ENCODE data around the gene SLC9A2.

Gene SLC9A2

GRCh38 chr2:102677244-102678215 is 58.2 kb downstream of the SLC9A2 start:
- DNase-seq, result no peak

DNA sequence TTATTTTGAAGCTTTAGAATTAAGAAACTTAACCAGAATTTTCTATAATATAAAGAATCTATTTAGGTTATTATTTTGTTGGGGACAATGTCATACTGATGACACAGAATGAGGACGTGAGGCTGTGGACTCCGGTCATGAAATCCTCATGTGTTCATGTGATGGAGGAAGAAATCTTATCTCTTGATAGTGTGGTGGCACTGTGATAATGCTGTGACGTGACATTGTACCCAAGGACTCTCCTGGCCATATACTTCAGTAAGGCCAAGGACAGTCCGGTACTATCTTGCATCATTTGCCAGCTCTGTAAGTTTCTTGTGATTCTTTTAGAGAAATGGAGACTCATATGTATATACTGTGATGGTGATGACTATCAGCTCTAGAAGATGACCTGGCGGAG is 59.1 kb downstream of the SLC9A2 start:
- DNase-seq, result no peak

GRCh38 chr2:102686479-102687439 is 67.4 kb downstream of the SLC9A2 start:
- DNase-seq, result no peak

- no peak for DNase-seq
These were observed 70.7 kb downstream of the SLC9A2 start for GRCh38 chr2:102690012-102690411.

GRCh38 chr2:102696463-102696862 is 77.1 kb downstream of the SLC9A2 start:
- no peak for DNase-seq

GRCh38 chr2:102698369-102699111 is 79.2 kb downstream of the SLC9A2 start:
- no peak for DNase-seq

GRCh38 chr2:102703305-102703704 is 84.0 kb downstream of the SLC9A2 start:
- no peak for DNase-seq

GRCh38 chr2:102703748-102704147 is 84.4 kb downstream of the SLC9A2 start:
- DNase-seq, result no peak

GRCh38 chr2:102704531-102704930 is 85.2 kb downstream of the SLC9A2 start:
- DNase-seq, result no peak

DNA sequence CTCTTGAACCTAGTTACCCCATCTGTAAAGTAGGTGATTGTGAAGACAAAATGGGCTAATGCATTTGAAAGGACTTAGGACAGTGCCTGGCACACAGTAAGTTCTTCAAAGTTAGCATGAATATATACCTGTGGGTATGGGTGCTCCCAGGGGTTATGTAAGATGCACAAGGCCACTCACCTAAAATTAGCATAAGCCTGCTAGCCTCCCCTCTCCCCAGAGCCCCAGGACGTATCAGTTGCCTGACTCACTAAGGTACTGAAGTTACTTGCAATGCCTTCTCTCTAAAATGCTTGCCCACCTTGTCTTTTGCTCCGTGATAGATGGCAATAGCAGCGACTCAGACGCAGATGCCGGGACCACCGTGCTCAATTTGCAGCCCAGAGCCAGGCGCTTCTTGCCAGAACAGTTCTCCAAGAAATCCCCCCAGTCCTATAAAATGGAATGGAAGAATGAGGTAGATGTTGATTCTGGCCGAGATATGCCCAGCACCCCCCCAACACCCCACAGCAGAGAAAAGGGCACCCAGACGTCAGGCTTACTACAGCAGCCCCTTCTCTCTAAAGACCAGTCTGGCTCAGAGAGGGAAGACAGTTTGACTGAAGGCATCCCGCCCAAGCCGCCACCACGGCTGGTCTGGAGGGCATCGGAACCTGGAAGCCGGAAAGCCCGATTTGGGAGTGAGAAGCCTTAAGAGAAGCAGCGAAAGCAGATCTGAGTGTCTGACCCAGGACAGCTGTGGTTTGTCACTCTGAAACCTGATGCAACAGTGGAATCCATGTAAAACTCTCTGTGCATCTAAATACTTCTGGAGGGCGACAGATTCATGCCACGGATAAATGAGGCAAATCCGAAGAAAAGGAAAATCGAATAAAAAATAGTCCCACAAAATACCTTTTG is 88.7 kb downstream of the SLC9A2 start:
- DNase-seq, result no peak

- DNase-seq, result no peak
These were observed 89.7 kb downstream of the SLC9A2 start for GRCh38 chr2:102708847-102709559.

DNA sequence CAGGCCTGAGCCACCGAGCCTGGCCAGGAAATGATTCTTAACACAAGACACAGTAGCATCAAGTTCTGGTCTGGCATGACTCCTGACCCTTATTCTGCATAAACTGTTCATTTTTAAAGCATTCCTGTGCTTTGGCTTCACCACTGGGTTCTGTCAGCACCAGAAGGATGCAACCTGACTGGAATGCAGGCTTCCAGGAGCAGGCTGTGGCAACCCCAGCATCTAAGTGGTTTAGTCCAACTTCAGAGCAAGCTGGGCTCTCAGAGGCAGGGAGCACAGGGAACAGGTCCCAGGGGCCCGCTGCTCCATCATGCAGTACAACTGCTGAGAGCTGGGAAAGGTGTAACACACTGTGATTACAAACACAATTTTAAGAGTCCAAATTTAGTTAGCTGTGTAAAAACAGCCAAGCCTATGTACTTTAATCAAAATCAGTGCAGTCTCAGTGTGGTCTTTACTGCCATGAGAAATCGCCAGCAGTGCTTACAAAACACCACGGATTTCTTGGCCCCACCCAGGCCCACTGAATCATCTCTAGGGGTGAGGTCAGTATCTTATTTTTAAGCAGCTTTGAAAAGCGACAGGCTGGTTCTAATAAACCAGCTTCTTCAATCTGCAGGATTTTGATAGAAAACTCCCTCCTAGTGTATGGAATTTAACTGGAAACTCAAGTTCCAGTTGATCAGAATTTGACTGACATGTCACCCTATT is 98.1 kb downstream of the SLC9A2 start:
- no peak for DNase-seq

GRCh38 chr2:102718387-102719316 is 99.3 kb downstream of the SLC9A2 start:
- no peak for DNase-seq

GRCh38 chr2:102724016-102724490 is 104.7 kb downstream of the SLC9A2 start:
- DNase-seq, result no peak

GRCh38 chr2:102724553-102724952 is 105.2 kb downstream of the SLC9A2 start:
- DNase-seq, result no peak

- DNase-seq, result no peak
These were observed 107.1 kb downstream of the SLC9A2 start for GRCh38 chr2:102726128-102727087.

DNA sequence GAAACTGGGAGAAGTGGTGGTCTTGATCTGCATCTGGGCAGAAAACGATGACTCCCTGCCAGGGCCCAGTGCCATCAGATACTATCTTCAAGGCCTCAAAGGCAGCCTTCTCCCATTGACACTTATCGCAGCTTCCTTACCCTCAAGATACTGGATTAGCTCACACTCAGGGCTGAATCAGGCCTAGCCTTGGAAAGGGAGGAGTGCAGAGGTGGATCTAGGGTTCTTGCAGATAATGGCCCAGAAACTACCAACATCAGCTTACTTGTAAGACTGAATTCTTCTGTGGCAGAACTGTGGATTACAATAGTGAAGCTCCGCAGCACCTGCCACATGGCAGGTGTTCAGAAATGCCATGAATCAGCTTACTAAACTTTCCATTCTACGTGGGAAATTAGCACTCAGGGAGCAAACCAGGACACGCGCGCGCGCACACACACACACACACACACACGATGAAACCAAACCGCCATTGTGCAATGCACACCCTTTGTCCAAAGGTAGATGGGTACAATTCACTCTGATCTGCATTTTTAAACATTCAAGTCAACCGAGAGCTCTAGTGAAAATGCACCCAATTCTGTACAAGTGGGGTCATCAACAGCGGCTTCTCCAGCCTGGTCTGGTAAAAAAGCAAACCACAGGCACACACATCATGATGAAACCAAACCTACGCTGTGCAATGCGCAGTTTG is 116.2 kb downstream of the SLC9A2 start:
- no peak for DNase-seq

Measured in activated CD8-positive, alpha-beta memory T cell treated with anti-CD3 and anti-CD28 coated beads, Interleukin-2, amount 50 U/mL, for 48 hours (primary cell).